Ascending aorta (tissue), 2 donors: ENCODE results near the gene ASTL. TPM values are rescaled to one million over a fixed set of nuclear protein-coding genes. Genes with fewer than 3 reads are reported as not detected.

Experiments used
- DNase-seq, 2 donors: peaks; one replicate each; pipeline ENCODE4 v3.0.0-alpha.2; 2019; ENCODE audit warnings: low spot score in 2 of 2
- H3K27ac ChIP-seq, 2 donors: fragments of 200-600 bp; sonication (generic); one replicate each; pipeline ENCODE4 v1.5.1; 2016 to 2017; ENCODE audit warnings: mild to moderate bottlenecking in 1 of 2
- H3K27me3 ChIP-seq: fragments of 200-600 bp; sonication (generic); one replicate; pipeline ENCODE4 v1.5.1; 2017
- H3K36me3 ChIP-seq, 2 donors: fragments of 200-600 bp; sonication (generic); one replicate each; pipeline ENCODE4 v1.5.1; 2016
- H3K4me1 ChIP-seq, 2 donors: fragments of 200-600 bp; sonication (generic); one replicate each; pipeline ENCODE4 v1.5.1; 2016 to 2017; ENCODE audit warnings: mild to moderate bottlenecking in 1 of 2
- H3K4me3 ChIP-seq, 2 donors: fragments of 200-600 bp; sonication (generic); one replicate each; pipeline ENCODE4 v1.5.1; 2016 to 2017; ENCODE audit warnings: mild to moderate bottlenecking in 1 of 2
- H3K9me3 ChIP-seq, 2 donors: fragments of 200-600 bp; sonication (generic); one replicate each; pipeline ENCODE4 v1.5.1; 2016
- intact Hi-C: fragments of 100-400 bp; cut with DNase I; formaldehyde crosslinking; loops from one replicate; pipeline ENCODE4 v1.15.1; 2023
- total RNA-seq: library from RNA; depleted of rRNA; stranded (reverse); fragments of >200 nt; gene quantifications from one replicate; pipeline ENCODE4 v1.1.0, GENCODE V29; 2016
- TF ChIP-seq, protein P1 (sequence below), 3 experiments: fragments of 200-600 bp in 2 of 3; fragments of 450-650 bp in 1 of 3; sonication (generic) in 2 of 3; IDR thresholded peaks; one replicate each; pipeline ENCODE4 v1.5.1; 2016 to 2019; ENCODE audit warnings: antibody characterized with exemption in 3 of 3, mild to moderate bottlenecking in 1 of 3, moderate library complexity in 1 of 3

The ASTL gene
- total RNA-seq, 1 donor from 2014 or later: not detected

DNA sequence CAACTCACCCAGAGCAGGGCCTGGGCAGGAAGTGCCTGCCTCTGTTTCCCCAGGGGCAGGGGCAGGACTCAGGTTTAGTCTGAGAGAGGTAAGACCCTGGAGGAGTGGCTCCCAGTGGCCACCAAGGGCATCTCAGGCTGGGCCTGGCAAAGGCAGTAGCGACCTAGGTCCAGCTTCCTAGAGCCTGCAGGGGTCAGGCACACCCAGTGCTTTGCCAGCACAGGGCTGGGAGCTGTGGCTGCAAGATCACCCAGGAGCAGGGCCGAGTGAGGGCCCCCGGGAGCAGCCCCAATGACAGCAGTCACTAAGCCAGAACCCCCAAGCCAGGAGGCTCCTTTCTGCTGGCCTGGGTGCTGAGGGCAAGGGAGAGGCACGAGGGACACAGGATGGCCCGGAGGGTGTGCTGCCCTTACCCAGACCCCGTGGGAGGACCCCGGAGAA is 15.7 kb upstream of the ASTL start:
- intact Hi-C loops: no loop called here
- Histone ChIP-seq H3K36me3 (no peaks in the 10 kb centered on the region), H3K27ac (no peak overlapping the region), H3K27me3 (no peaks in the 10 kb centered on the region), H3K4me1 (no peaks in the 10 kb centered on the region), H3K9me3 (no peaks in the 10 kb centered on the region), H3K4me3 (no peak overlapping the region)
- DNase-seq: no peak
- TF ChIP-seq, protein P1, sequence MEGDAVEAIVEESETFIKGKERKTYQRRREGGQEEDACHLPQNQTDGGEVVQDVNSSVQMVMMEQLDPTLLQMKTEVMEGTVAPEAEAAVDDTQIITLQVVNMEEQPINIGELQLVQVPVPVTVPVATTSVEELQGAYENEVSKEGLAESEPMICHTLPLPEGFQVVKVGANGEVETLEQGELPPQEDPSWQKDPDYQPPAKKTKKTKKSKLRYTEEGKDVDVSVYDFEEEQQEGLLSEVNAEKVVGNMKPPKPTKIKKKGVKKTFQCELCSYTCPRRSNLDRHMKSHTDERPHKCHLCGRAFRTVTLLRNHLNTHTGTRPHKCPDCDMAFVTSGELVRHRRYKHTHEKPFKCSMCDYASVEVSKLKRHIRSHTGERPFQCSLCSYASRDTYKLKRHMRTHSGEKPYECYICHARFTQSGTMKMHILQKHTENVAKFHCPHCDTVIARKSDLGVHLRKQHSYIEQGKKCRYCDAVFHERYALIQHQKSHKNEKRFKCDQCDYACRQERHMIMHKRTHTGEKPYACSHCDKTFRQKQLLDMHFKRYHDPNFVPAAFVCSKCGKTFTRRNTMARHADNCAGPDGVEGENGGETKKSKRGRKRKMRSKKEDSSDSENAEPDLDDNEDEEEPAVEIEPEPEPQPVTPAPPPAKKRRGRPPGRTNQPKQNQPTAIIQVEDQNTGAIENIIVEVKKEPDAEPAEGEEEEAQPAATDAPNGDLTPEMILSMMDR (IDR thresholded peaks at IDR 0.05): no peak

DNA sequence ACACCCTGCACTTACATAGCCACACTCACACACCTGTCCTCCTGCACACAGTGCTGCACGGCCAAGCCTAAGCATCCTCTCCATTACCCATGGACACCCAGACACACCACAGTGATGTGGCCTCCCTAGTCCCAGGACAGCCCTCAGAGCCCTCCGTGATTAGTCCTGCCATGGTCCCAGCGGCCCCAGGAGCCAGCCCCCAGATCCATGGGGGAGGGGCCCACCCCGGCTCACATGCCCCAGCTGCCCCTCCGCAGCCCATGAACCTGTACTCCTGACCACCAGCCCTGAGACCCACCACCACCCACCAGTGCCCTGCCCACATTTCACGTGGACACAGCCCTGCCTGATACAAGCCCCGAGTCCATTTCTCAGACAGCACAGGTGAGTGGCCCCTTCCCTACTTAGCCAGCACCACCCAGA is 15.0 kb upstream of the ASTL start:
- H3K4me3 ChIP-seq: no peak overlapping the region
- no peak overlapping the region for H3K27ac ChIP-seq
- H3K4me1 ChIP-seq: peaks cover 4 to 5% of the 10 kb centered on the region in 2 donors
- no peak for DNase-seq
- H3K36me3 ChIP-seq: no peaks in the 10 kb centered on the region
- intact Hi-C loops: no loop called here
- H3K9me3 ChIP-seq: no peaks in the 10 kb centered on the region
- TF ChIP-seq, protein P1 (IDR thresholded peaks at IDR 0.05): no peak
- no peaks in the 10 kb centered on the region for H3K27me3 ChIP-seq

DNA sequence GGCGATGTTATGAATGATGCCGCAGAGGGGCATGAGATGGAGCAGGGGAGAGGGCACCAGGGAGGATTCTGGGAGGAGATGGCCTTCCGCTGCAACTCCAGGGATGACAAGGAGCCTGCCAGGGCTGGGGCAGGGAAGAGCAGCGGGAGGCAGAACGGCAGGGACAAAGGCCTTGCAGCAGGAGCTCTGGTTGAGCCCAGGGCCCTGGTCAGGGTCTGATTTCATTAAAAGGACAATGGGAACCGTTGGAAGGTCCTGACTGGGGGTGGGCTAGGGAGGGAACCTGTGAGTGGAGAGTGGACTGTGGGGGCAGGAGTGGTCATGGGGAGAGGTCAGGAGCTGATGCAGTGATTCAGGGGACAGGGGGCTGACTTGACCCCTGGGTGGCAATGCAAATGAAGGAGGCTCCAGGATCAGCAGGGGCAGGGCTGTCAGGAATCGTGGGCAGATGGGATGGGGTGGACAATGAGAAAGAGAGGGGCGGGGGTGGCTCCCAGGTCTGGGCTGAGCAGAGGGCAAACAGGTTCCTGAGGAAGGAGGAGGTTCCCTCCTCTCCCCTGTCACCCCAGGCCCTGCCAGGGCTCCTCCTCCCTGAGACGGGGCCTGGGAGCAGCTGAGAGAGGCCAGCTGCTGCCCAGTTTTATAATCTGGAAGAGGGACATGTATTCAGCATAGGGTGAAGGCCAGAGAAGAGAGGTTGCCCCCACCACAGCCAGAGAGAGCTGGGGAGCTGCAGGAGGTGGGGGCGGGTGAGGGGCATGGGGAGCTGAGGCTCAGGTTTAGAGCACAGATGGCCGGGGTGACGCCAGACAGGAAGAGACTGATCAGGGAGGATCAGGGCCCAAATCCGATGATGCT is 14.2 kb upstream of the ASTL start:
- no peak for DNase-seq
- H3K9me3 ChIP-seq: no peaks in the 10 kb centered on the region
- TF ChIP-seq, protein P1 (IDR thresholded peaks at IDR 0.05): no peak
- no peak overlapping the region for H3K4me3 ChIP-seq
- intact Hi-C loops: no loop called here
- no peak overlapping the region for H3K27ac ChIP-seq
- H3K36me3 ChIP-seq: no peaks in the 10 kb centered on the region
- no peaks in the 10 kb centered on the region for H3K27me3 ChIP-seq
- peaks cover 4 to 12% of the 10 kb centered on the region in 2 donors for H3K4me1 ChIP-seq

DNA sequence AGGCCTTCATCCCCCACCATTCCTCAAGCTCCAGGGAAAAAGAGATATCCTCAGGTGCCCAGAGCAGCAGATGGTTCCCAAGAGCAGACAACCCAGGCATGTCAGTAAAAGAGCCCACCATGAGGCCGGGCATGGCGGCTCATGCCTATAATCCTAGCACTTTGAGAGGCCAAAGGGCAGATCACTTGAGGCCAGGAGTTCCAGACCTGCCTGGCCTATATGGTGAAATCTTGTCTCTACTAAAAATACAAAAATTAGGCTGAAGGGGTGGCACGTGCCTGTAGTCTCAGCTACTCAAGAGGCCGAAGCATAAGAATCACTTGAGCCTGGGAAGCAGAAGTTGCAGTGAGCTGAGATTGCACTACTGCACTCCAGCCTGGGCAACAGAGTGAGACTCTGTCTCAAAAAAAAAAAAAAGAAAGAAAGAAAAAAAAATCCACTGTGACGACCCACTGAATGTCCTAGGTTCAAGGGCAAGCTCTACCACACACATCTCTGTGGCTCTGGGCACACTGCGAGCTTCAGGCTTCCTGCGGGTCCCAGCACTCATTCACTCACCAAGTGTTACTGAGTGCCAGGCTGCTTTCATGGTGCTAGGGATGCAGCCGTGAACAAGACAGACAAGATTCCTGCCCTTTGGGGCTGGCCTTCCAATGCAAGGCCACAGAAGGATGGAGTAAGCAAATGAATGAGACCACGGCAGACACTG is 13.4 kb upstream of the ASTL start:
- H3K27me3 ChIP-seq: no peaks in the 10 kb centered on the region
- H3K9me3 ChIP-seq: no peaks in the 10 kb centered on the region
- H3K27ac ChIP-seq: no peak overlapping the region
- TF ChIP-seq, protein P1 (IDR thresholded peaks at IDR 0.05): no peak
- H3K4me1 ChIP-seq: peaks cover 4 to 17% of the 10 kb centered on the region in 2 donors
- intact Hi-C loops: no loop called here
- H3K4me3 ChIP-seq: no peak overlapping the region
- no peaks in the 10 kb centered on the region for H3K36me3 ChIP-seq
- peak in 1 of 2 donors; percentile 43 for DNase-seq

DNA sequence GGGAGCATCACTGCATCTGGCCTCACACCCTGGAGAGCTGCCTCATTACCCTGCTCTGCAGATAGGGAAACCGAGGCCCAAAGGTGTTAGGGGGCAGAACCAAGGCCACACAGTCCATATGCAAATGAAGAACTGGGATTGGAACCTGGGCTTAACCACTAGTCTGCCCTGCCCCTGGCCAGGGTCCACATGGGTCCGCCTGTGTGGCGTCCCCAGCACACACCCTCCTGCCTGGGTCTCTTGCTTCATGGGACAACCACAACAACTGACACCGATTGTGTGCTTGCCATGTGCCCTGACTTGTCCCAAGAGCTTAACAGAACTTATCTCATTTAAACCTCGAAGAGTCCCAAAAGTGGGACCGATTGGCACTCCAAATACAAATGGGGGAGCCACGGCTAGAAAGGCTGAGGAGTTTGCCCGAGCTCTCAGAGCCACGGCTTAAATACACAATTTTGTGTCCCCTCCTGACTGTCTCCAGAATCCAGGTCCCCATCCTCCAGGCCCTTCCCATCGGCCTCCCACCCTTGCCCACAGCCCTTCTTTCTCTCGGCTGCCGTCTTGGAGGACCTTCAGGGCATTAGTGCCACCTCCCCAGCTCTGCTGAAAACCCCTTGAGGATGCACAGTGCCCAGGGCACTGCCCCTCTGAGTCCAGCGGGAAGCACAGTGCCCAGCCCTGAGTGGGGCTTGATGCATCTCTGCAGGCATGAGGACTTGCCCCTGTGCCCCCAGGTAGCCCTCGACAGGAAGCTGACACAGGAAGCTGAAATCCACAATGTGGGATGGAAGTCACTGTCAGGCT is 12.7 kb upstream of the ASTL start:
- Histone ChIP-seq H3K27ac (no peak overlapping the region), H3K9me3 (no peaks in the 10 kb centered on the region), H3K4me1 (peaks cover 9 to 25% of the 10 kb centered on the region in 2 donors), H3K4me3 (no peak overlapping the region), H3K27me3 (no peaks in the 10 kb centered on the region), H3K36me3 (no peaks in the 10 kb centered on the region)
- TF ChIP-seq, protein P1 (IDR thresholded peaks at IDR 0.05): no peak
- peak in 1 of 2 donors; percentile 44 for DNase-seq
- intact Hi-C loops: no loop called here
